CMK (cell line): ENCODE data around the gene ZNF552.
"Not testable (repeated sequence)": the region's sequence is repeated elsewhere in the genome, so short reads cannot be mapped to it uniquely, and the experiment has no call there.

ENCODE experiments used
- DNase-seq: peaks from one replicate; pipeline ENCODE4 v3.0.0-alpha.2; 2010; ENCODE audit warnings: low read depth

Gene ZNF552

GRCh38 chr19:57818378-57818777 lies 3.7 kb upstream of the ZNF552 start:
- no peak for DNase-seq

- no peak for DNase-seq
Observed at GRCh38 chr19:57817976-57818375, 3.3 kb upstream of the ZNF552 start.

- DNase-seq = no peak
Observed at GRCh38 chr19:57816652-57817051, 1.9 kb upstream of the ZNF552 start.

DNA sequence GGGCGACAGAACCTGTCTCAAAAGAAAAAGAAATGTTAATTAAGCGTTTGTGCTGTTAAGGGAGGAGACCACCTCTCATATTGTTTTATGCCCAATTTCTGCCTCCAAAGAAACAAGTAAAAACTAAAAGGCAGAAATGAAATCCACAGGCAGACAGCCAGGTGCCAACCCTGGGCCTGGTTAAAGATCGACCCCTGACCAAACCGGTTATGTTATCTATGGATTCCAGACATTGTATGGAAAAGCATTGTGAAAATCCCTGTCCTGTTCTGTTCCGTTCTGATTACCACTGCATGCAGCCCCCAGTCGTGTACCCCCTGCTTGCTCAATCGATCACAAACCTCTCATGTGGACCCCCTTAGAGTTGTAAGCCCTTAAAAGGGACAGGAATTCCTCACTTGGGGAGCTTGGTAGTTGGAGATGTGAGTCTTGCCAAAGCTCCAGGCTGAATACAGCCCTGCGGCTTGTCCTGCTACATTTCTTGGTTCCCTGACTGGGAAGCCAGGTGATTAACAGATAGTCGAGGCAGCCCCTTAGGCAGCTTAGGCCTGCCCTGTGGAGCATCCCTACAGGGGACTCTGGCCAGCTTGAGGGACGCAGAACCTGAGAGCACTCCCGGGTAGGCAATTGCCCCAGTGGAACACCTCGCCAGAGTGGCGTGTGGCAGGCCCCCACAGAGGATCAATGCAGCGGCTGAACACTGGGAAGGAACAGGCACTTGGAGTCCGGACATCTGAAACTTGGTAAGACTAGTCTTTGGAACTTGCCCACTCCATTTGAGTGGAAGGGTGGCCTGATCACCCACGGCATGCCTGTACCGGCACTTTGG lies 748 bp upstream of the ZNF552 start:
- DNase-seq = no peak

DNA sequence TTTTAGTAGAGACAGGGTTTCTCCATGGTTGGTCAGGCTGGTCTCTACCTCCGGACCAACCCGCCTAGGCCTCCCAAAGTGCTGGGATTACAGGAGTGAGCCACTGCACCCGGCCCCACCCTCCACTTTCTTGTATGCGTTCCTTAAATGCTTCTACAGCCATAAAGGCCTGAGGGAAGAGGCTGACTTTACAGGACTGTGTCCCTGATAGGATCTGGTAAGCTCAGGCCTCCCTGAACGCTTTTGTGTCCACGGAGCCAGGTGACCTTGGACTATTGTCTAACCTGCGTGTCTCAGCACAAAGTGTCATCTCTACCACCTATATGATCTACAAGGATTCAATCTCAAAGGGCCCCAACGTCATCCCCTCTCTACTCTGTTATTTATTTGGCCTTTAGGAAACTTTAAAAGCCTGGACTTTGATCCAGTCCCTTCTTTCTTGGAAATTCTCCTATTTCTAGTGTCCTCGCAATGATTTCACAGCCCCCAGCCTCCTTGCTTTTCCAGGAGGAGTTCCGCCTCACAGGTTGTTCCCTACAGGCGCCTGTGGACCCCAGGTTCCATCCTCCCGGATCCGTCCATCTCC lies 701 bp downstream of the ZNF552 start:
- no peak for DNase-seq

DNA sequence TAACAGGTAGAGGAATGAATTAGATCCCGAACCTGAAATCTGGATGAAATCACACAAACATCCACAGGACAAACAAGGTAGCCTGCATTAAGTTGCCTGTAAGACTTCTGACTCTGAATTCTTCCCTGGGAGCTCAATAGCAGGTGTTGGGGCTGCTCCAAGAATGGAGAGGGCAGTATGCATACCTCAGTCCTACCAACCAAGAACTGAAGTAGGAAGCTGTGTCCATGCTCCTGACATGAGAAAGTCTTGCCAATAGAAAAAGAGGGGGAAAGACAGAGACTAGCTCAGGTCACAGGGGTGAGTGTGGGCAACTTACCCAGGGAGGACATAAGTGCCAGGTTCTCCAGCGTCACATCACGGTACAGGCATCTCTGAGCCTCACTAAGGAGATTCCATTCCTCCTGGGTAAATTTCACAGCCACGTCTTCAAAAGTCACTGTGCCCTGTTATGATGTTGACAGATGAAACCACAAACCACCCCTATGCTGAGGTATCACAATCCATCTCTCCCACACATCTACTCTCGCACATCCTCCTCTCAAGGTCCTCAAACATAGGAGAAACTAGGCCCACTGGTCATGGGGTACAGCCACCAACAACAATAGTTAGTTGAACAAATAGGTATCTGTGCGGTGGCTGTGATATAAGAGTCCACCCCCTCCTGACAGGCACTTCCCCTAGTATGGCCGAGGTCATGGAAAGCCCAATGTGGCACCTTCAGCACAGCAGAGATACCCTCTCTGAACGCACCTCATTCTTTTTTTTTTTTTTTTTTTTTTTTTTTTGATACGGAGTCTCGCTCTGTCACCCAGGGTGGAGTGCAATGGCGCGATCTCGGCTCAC lies 1.5 kb downstream of the ZNF552 start:
- DNase-seq = not testable (repeated sequence)

DNA sequence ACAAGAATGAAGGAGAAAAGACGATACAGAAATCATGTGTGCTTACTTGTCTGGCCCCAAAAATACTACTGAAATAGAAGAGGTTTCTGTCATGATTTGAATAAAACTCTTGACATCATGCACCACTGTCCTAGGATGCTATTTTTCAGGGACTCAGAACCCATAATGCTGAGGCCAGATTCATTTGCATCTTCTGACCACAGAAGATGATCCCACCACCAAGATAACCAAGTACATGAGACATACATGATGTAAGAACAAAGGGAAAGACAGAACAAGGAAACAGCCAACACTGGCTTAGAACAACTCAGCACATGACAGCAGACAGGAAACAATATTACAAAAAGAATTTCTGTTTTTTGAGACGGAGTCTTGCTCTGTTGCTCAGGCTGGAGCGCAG lies 2.5 kb downstream of the ZNF552 start:
- no peak for DNase-seq

DNA sequence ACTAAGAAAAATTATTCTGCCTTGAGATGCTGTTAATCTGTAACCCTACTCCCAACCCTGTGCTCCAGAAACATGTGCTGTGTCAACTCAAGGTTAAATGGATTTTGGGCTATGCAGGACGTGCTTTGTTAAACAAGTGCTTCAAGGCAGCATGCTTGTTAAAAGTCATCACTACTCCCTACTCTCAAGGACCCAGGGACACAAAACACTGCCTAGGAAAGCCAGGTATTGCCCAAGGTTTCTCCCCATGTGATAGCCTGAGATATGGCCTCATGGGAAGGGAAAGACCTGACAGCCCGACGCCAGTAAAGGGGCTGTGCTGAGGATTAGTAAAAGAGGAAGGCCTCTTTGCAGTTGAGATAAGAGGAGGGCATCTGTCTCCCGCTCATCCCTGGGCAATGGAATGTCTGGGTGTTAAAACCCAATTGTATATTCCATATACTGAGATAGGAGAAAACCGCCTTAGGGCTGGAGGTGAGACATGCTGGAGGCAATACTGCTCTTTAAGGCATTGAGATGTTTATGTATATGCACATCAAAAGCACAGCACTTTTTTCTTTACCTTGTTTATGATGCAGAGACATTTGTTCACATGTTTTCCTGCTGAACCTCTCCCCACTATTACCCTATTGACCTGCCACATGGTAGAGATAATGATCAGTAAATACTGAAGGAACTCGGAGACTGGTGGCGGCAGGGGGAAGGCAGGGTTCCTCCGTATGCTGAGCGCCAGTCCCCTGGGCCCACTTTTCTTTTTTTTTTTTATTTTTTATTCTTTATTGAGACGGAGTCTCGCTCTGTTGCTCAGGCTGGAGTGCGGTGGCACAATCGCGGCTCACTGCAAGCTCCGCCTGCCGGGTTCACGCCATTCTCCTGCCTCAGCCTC lies 4.1 kb downstream of the ZNF552 start:
- not testable (repeated sequence) for DNase-seq

GRCh38 chr19:57807541-57807940 lies 7.2 kb downstream of the ZNF552 start:
- DNase-seq = no peak

DNA sequence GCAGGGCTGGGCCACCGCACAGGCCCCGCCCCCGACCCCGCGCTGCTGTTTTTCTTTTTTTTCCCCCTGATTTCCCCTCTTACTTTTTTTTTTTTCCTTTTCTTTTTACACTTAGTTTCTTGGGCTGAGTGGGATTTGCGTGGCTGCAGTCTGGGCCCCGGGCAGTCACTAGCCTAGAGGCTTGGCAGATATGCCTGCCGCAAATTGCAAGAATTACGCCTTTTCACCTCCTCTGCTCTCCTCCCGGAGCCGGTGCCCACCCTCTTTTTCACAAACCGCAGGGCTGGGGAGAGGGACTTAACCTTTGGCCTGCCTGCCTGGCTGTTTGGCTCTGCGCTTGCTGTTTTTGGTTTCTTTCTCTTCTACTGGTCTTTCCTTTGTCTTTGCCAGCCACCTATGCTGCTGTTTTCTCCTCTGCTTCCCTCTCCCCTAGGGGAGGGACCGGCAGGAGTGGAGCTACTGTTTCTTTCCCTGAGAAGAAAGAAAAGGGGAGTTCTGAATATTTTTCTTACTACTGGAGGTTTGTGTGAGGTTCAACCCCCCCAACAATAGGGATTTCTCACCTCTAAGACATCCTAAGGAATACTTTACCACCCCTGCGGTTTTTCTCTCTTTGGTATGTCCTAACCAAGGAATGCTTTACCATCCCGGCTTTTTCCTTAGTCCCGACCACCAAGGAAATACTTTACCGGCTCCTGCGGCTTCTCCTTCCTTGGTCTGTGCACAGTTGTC lies 11.0 kb downstream of the ZNF552 start:
- no peak for DNase-seq

GRCh38 chr19:57803265-57803593 lies 11.5 kb downstream of the ZNF552 start:
- DNase-seq = no peak

DNA sequence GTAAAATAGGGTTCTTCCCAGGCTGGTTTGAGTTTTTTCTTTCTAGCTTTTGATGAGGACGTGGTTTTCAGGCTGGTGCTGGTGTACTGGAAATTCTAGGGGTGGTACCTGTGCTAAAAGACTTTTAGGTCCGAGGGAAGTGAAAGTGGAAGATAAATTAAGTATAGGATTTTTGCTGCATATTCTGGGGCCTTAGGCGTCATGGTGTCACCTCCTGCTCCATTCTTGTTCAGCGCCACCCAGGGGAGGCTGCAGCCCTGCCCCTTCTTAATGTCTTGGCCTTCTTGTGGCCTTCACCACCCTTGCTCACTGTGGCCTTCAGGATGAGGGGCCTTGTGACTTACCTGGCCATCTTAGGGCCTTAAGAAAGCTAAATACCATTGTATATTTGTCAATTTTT lies 12.4 kb downstream of the ZNF552 start:
- no peak for DNase-seq

DNA sequence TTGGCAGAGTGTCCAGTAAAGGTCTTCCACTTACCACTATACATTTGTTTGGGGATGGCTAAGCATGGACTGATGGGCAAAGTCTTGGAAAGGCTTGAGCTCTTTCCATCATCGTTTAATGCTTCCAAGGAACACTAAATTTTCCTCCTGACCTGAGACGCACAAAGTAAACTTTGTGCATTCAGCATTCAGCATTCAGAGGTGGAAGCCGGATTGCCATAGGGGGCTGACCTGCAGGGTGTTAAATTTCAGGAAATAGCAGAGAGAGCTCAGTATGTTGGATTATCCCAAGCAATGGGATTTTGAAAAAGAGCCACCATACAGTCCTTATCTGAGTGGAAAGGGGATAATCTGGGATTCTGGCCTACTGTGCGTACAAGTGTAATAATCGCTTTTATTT lies 14.0 kb downstream of the ZNF552 start:
- no peak for DNase-seq

DNA sequence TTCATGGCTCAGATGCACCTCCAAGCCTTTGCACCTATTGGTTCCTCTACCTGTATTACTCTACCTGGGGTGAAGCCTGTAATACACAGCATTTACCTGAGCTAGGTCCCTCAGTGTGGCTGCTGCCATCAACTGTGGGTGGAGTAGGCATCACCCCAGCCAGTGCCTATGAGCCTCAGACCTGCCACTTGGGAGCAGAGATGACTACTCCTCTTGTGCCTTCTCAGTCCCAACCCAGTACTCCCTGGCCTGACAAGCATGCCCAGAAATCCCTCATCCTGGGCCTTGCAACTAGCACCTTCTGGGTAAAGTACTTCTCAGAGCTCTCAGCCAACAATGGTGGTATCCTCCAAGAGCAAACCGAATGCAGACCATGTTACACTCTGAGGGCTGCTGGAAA lies 18.1 kb downstream of the ZNF552 start:
- DNase-seq = not testable (repeated sequence)

DNA sequence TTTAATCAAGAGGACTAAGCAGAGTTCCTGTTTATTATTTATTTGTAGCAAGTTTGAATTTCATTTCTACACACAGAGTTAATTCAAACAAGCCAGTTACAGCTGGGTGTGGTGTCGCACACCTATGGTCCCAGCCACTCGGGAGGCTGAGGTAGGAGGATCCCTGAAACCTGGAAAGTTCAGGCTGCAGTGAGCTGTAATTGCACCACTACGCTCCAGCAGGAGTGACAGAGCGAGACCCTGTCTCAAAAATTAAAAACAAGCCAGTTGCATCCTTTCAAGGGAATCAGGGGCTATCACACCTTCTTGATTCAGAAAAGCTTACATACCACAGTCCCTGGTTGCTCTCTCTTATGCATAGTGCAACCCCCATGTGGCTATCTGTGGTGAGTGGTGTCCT lies 25.4 kb downstream of the ZNF552 start:
- no peak for DNase-seq

GRCh38 chr19:57788114-57788692 lies 26.5 kb downstream of the ZNF552 start:
- no peak for DNase-seq

GRCh38 chr19:57786906-57787305 lies 27.8 kb downstream of the ZNF552 start:
- no peak for DNase-seq

DNA sequence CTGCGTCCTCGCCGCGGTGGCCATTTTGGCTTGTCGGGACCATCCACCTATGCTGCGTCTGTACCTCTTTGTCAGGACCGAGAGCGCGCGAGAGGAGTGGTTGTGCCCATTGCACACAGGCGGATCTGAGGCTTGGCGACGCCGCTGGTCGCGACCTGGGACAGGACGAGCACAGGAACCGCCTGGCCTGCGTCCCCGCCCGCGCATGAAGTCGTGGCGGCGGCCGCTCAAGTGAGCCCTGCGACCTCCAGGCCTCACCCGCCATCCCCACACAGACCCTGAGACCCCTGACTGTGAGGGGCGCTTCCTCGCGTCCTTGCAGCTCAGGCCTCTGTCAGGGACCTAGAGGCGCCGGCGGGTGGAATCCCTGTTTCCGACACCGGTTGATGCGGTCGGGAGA lies 28.4 kb downstream of the ZNF552 start:
- DNase-seq = no peak

GRCh38 chr19:57779220-57779845 lies 35.4 kb downstream of the ZNF552 start:
- no peak for DNase-seq

- DNase-seq = no peak
Observed at GRCh38 chr19:57778336-57778735, 36.4 kb downstream of the ZNF552 start.
